GM18951 (cell line): Measurements from ENCODE around the gene PCCA.
"Not testable (repeated sequence)": the region's sequence is repeated elsewhere in the genome, so short reads cannot be mapped to it uniquely, and the experiment has no call there.

Experiments used
- POLR2A ChIP-seq: IDR thresholded peaks from 4 replicates; pipeline ENCODE4 v1.6.1; 2011; ENCODE audit warnings: mild to moderate bottlenecking; ENCODE audit not compliant: insufficient read length, insufficient read depth; ENCODE audit errors: extremely low read depth
- in situ Hi-C: fragments of 300-500 bp; cut with MboI; formaldehyde crosslinking; loops from one replicate; pipeline ENCODE4 v1.12.0; 2022; ENCODE audit warnings: low sequenced_read_pairs, mixed read lengths, inconsistent platforms; ENCODE audit not compliant: unreplicated experiment

Gene PCCA

DNA sequence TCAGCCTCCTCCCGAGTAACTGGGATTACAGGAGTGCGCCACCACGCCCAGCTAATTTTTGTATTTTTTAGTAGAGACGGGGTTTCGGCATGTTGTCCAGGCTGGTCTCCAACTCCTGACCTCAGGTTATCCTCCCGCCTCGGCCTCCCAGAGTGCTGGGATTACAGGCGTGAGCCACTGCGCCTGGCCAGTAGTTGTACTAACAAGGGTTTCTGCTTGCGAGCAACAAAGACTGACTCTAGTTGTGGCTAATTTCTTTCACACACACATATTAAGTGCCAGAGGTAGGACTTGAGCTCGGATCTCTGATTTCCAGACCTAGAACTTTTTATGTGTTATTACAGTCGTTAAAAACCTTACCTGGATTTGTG, 635 bp upstream of the PCCA start:
- no peak for TF ChIP-seq POLR2A
- in situ Hi-C loops = no loop called here

DNA sequence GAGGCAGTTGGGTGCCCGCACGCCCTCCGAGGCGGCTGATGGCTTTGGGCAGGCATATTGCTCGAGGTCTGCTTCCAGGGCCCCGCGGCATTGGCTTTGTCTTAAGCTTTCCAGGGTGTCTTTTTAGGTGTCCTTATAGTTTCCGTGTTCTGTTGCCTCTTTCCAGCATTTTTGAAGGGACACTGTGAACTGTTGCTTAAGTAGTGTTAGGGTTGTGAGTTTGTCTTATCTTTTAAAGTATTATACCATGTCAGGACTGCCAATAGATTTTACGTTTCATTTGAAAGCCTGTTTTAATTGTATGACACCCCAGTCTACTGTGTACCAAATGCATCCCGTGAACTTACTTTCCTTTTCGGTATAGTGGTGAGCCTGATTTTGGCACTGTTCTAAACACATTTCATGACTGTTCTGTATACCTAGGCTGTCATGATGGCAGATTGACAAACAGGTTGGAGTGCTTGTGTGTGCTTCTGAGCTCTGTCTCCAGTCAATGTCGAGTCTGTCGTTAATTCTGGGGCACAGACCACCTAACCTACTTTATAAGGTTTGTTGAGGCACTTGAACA, 656 bp downstream of the PCCA start:
- no peak for TF ChIP-seq POLR2A
- in situ Hi-C loops = no loop called here

DNA sequence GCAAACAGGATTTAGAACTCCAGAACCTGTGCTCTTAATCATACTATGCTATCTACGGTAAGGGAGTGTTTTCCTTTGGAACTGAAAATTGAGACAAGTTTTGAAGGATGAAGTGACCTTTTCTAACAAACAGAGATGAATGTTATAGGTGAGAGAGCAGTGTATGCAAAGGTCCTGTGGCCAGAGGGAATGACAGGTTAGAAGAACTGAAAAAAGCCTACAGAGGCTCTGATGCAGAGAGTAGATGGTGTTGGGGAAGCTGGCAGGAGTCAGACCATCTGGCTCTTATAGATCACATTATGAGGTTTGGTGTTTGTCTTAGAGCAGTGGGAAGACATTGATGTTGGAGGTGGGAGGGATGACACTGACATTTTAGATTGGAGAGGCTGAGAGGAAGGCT, 2.0 kb downstream of the PCCA start:
- TF ChIP-seq POLR2A = no peak
- in situ Hi-C loops = no loop called here

DNA sequence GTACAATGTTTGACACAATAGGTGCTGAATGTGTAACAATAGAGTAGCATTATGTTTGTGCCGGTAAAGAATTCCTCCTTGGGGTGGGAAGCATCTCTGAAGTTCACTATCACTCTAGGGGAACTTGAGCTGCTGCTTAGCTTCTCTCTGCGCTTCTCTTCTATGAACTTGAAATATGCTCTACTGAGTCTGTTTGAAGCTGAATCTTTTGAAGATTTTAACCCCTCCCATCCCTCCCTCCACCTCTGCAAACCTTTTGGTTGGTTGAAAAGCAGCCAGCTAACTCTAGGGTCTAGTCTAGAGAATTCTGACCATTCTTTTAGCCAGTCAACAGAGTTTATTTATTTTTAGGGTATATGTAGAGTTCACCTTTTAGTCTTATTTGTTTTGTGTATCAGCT, 2.5 kb downstream of the PCCA start:
- no peak for TF ChIP-seq POLR2A
- in situ Hi-C loops = no loop called here

DNA sequence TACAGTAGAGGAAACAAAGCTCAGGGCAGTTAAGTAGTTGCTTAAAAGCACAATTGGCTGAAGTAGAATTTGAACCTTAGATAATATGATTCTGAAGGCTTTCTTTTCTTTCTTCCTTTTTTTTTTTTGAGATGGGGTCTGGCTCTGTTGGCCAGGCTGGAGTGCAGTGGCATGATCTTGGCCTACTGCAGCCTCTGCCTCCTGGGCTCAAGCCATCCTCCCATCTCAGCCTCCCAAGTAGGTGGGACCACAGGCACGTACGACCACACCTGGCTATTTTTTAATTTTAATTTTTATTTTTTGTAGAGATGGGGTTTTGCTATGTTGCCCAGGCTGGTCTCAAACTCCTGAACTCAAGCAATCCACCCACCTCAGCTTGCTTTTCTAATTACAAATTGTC, 3.4 kb downstream of the PCCA start:
- in situ Hi-C loops = not testable (repeated sequence)

DNA sequence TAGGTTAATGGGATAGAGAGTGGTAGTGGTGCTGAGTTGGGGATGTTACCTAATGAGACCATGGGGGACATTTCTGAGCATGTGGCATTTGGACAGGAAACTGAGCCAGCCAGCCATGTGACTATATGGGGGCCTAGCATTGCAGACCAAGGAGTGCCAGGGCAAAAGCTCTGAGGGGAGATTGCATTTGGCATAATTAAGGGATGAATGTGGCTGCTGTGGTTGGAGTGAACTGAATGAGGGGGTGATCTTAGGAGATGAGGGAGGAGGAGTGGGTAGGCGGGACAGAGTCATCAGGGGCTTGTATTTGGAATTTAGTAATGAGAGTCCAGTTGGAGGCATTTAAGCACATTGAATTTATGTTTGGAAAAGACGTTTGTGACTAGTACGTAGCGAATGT, 6.6 kb downstream of the PCCA start:
- no peak for TF ChIP-seq POLR2A
- in situ Hi-C loops = no loop called here

DNA sequence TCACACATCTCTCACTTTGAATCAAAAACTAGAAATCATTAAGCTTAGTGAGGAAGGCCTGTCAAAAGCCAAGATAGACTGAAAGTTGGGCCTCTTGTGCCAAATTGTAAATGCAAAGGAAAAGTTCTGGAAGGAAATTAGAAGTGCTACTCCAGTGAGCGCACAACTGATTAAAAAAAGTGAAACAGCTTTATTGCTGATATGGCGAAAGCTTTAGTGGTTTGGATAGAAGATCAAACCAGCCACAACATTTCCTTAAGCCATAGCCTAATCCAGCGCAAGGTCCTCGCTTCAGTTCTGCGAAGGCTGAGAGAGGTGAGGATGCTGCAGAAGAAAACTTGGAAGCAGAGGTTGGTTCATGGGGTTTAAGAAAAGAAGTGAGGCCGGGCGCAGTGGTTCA, 7.6 kb downstream of the PCCA start:
- in situ Hi-C loops = no loop called here
- TF ChIP-seq POLR2A = no peak

DNA sequence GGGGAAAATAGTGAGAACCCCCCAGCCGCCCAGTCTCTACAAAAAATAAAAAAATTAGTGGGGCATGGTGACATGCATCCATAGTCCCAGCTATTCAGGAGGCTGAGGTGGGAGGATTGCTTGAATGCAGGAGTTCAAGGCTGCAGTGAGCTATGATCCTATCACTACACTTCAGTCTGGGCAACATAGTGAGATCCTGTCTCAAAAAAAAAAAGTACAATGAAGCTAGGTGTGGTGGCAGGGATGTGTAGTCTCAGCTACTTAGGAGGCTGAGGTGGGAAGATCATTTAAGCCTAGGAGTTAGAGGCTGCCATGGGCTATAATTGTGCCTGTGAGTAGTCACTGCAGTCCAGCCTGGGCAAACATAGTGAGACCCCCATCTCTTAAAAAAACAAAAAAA, 8.9 kb downstream of the PCCA start:
- TF ChIP-seq POLR2A = no peak
- in situ Hi-C loops = no loop called here

DNA sequence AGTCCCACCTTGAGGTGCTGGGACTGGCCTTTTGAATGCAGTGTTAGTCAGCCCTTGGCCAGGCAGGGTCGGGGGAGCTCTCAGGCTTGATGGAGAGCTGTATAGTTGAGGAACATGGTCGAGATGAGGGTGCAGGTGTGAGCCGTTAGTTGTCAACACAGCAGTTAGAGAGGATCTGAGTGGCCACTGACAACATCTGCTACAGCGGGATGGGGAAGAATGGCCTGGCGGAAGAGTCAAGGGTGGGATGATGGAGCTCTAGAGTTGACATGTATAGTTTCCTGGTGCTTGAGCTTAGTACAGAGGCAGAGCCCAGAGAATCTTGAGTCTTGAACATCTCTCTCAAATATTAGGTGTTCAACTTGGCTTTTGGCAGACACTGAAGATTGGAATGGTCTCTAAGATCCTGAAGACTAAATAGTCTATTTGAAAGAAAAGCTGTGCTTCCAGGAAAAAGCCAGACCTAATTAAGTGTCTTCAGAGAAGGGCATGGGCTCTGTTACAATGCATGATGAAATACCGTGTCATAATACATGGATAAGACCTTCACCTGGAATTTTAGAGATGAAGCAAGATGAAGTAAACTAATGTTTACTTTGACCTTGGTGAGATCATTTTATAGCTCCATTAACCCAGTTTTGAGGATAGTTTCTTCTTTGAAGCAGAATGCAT, 9.7 kb downstream of the PCCA start:
- in situ Hi-C loops = no loop called here
- no peak for TF ChIP-seq POLR2A

DNA sequence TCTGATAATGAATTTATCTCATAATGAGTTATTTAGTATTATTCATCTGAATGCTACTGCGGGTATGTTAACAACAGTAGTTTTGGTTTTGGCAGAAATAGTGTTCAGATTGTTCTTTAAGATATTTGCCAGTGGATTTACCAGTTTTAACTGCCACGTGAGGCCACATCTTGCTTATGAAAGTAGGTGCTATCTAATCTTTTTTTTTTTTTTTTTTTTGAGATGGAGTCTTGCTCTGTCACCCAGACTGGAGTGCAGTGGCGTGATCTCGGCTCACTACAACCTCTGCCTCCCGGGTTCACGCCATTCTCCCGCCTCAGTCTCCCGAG, 10.2 kb downstream of the PCCA start:
- in situ Hi-C loops = not testable (repeated sequence)

DNA sequence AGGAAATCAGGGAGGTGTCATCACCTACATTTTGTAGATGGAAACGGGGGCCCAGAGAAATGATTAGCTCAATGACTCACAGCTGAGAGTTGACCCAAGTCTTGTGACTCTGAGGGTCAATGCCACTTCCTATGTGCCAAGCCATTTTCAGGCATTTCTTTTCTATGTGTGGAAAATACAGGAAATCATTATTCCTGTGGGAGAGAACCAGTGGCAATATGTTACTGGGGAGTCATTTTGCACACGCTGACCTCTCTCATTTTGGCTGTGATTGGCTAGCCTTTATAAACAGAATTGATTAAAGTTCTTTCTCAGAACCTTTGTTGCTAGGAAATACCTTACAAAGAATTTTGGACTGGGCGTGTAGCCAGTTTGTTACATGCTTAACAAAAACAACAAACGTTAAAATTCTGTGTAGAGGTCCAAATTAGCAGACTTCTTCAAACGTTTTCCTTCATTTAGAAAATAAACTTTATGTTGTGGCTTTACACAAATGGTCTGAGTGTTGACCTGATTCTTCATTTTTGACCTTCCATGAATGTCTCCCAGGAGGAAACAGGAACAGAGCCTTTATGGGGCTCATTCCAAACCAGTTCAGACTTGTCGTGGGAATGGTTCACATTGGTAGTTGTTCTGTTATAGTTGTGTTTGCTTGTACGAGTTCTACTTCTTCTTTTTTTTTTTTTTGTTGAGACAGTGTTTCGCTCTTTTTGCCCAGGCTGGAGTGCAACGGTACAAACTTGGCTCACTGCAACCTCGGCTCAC, 11.4 kb downstream of the PCCA start:
- TF ChIP-seq POLR2A = no peak
- in situ Hi-C loops = no loop called here

DNA sequence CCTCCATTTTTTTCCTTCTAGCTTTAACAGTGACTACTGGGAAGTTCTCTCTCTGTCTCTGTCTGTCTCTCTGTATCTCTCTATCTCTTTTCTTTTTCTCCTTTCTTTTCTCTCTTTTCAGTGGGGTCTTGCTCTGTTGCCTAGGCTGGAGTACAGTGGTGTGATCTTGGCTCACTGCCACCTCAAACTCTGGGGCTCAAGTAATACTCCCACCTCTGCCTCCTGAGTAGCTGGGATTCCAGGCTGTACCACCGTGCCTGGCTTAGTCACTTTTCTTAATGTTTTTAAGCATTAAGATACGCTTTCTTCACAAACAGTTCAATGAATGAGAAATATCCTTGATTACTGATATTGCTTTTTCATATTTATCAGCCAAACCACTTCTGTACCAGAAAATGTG, 13.1 kb downstream of the PCCA start:
- no peak for TF ChIP-seq POLR2A
- in situ Hi-C loops = no loop called here

DNA sequence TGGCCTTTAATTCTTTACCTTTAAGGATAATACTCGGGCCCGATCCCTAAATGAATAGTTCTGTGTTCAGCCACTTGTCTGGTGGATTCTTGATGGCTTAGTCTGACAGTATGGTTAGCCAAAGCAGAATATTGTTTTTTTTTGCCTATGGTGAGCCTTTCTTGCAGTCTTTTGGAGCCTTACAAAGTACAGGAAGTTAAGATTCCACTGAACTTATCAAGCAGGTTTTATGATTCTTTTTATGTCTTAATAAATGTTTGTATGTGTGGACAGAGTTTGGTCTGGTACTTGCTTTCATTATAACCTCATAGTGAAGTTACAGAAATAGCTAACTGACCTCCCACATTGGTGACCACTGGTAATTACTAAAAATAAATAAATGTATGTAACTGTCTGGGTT, 17.1 kb downstream of the PCCA start:
- in situ Hi-C loops = no loop called here
- no peak for TF ChIP-seq POLR2A

DNA sequence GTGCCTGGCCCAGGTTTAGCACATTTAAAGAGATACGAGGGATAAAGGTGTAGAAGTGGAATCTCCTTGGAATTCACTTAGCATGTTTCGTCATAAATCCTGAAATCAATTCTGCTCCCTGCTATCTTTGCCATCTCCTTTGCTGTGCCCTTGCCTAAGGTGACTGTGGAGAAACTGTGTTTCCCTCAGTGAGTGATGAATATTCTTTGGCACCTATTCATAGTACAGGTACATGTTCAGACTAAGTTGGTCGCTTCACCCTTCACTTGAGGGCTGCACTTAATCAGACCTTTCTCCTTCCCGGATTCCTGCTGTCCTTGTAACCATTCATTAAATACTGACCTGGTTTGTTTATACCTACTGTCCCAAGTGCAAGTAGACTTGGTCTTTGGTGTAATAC, 17.8 kb downstream of the PCCA start:
- TF ChIP-seq POLR2A = no peak
- in situ Hi-C loops = no loop called here

DNA sequence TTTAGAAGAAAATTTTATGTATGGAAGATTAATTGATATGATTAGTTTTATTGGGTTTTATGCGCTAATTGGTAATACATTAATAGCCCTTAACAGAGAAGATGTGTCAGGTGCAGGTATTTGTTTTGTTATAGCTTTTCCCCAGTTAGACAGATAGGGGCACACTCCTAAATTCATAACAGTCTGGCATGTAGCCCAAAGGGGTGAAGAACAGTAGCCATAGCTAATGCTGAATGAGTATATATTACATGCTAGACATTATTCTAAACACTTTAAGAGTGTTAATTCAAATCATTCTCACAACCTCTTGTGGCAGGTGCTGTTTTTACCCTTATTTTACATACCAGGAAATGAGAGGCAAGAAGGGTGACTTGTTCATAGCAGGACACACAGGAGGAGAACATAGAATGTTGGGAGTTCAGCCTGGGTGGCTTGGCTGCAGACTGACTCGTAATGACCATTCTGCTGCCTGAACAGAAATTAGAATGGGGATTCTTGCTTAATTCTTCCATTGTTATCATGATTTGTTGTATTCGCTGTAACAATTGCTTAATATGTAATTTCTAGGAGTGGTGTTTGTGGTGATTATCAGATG, 20.1 kb downstream of the PCCA start:
- TF ChIP-seq POLR2A = no peak
- in situ Hi-C loops = no loop called here

DNA sequence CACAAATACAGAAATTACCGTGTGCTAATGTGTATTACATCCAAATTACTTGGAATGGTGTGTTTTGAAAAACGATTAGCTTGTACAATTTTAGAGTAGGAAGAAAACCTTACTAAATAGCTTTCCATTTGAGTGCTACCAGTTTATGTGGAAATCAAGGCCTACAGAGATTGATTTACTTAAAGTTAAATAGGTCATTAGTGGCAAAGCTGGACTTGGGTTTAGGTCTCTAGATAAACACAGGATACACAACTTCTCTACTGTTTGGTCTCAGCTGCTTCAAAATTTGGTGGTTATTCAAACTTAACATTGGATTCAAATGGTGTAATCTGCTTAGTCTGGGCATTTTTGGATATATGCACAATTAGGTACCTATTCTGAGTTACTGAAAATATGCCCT, 21.4 kb downstream of the PCCA start:
- TF ChIP-seq POLR2A = no peak

More for the DNA sequence above, 21.4 kb downstream of the PCCA start:
- in situ Hi-C loops = no loop called here
